ENCODE data around the gene RASSF8.
A peak's percentile ranks its signal among the peaks of the same experiment; 100 is the strongest.

RASSF8 gene

DNA sequence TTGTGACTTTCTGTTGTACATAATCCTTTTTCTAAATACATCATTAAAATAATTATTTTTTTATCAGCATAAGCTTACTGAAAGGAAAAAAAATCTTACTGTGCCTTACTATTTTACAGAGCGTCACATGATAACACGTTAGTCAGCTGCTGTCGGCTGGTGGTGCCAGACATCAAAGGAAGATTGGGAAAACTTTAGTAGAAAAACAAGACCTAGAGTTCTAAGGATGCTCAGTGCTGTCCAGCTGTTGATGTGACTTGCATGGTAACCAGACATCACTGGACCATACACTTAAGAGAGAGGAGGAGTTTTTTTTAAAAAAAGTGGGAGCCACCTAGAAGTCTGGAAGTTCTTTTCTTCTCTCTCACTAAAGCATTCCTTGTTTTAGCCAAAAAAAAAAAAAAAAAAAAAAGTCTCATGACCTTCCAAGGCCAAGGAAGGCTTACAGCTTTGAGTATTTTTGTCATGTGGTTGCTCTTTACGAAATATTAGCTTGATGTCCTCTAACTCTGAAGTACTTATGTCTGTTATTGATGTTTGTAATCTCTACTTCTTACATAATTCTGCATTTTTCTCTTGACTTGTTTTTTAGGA is 4.5 kb downstream of the RASSF8 start:
- DNase-seq (ENCODE audit: low read depth), result no peak

DNA sequence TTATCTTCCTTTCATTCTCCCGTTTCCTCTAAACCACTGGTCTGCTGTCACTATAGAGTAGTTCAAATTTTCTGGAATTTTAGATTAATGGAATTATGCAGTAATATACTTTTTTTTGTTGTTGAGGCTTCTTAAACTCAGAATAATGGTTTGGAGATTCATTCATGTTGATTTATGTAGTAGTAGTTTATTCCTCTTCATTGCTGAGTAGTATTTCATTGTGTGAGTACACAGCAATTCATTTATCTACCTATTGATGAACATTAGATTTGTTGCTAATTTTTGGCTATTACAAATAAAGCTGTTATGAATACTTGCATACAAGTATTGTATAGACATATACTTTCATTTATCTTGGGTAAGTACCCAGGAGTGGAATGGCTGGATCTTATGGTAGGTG is 7.2 kb downstream of the RASSF8 start:
- no peak for DNase-seq (ENCODE audit: low read depth)

DNA sequence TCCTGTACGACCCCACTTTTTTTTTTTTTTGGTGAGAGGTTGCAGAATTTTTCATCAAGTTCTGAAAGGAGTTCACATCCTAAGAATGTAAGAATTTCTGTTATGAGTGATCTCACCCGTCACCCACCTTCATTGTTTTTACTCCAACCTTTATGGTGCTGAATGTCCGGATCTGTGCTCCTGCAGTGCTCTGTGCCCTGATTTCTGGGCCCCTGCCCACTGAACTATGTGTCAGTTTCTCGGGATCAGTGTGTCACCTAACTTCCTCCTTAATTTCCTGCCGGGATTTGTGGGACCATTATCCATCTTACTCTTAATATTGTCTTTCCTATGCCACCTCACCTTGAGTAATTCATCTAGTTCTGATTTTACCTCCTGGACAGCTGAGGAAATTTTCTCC is 11.6 kb downstream of the RASSF8 start:
- no peak for DNase-seq (ENCODE audit: low read depth)

DNA sequence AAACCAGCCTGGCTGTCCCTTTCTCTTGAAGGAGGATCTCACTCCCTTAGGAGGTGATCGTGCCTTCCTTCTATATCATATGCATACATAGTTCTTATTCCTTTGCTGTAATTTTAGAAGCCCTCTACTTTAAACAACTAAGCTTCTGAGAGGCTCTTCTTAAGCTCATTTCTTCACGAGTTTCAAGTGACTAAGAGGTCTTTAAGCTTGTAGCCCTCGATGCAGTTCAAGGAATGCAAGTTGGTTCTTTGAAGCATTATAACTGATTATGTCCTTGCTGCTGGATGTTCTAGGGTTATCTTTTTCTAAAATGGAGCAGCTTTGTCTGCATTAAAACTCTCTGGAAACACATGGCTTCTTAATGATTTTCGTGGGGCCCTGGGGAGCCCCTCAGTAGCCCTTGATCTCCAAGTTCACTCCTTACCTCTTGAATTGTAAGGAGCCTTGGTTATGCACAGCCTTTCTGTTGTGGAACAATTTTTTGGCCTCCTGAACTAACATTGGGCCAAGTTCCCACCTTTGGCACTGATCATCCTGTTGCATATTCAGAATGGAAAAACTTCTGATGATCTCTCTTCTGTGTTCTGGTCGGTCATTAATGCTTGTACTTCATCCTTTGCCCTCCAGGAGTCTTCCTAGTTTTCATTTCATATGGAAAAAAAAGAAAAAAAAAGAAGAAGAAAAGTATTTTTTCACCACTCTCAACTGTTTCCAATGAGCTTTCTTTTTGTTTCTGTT is 12.6 kb downstream of the RASSF8 start:
- DNase-seq (ENCODE audit: low read depth), result no peak

DNA sequence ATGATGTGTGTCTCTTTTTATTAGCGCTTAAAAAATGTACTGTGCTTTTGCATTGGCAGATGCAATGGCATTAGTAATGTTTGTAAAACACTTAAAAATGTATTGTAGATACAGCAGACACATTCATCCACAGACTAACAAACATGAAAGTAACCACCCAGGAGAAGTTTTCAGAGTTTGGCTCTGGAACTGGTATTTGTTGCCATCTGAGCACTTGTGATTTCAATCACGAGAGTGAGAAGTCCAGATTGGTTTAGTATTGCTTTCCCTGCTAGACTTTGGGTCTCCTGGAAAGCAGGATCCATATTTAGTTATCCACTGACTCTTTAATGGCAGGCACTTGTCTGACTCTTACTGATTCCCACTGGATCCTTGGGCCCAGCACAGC is 13.2 kb downstream of the RASSF8 start:
- DNase-seq (ENCODE audit: low read depth), result no peak

DNA sequence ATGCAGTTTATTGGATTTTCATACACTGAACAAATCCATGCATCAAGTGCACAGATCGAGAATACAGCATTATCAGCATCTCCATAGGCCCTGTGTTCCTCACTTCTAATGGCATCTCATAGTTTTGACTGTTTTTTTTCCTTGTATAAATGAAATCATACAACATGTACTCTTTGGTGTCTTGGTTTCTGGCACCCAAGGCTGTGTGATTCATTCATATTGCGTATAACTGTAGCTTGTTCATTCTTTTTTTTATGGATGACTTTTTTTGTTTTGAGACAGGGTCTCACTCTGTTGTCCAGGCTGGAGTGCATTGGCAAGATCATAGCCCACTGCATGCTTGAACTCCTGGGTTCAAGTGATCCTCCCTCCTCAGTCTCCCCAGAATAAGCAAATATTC is 14.3 kb downstream of the RASSF8 start:
- DNase-seq (ENCODE audit: low read depth), result no peak

DNA sequence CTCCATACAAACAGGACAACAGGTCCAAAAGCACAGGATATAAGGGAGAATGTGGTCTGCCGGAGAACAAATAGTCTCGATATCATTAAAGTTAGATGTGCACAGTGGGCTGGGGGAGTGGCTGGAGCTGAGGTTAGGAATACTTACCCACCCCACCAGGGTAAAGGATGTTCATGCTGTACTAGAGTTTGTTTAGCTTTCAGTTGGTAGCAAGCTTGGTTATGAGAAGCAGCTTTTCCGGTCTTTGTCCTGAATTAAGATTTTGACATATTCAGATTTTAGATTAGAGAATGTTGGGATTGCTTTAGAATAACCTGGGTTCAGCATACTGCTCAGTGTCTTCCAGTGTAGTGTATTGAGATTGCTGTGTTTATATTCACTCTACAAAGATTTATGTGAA is 16.7 kb downstream of the RASSF8 start:
- no peak for DNase-seq (ENCODE audit: low read depth)

DNA sequence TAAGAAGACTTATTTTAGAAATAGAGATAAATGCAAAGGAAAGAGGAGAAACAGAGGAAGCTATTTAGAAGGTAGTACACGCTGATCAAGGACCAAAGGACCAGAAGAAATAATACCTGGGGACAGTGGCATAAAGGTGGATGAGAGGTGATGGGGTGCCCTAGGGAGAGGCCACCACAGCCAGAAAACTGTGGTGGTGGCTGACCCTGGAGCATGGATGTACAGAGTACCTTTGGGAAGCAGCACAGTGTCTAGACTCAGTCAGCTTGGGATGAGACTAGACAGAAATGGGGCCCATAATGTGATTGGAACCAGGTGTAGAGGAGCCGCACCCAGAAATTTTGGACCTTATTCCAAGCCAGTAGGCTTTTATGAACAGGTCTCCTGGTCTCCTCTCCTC is 17.2 kb downstream of the RASSF8 start:
- DNase-seq (ENCODE audit: low read depth), result no peak

DNA sequence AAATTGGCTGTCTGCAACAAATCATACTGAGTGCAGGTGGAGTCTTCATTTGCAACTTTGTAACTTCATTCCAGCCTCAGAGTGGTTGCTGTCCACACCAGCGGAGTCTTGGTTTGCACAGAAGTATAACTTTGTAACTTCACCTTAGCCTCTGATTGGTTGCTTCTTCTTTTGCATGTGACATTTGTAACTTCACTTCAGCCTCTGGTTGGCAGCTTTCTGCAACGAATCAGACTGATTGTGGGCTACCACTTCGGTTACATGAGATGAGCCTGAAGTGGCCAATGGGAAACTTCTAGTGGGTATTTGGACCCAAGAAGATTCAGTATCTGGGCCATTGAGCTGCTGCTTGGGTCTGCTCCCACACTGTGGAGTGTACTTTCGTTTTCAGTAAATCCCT is 17.8 kb downstream of the RASSF8 start:
- no peak for DNase-seq (ENCODE audit: low read depth)

DNA sequence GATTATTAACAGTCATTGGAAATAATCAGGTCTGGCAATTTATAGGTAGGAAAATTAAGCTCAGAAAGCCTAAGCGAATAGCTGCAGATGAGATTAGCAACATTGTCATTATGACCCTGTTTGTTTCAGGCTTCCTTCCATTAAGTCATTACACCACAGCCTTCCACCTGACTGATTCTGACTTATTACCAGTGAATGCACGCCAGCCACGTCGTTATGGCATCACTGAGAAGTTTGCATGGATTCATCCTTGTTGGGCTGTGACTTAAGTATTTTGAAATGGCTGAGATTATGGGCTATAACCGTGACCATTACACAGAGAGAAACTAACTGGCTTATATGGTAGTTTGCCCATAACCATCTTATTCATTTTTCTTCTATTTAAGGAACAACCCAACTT is 18.6 kb downstream of the RASSF8 start:
- peak; percentile 74 for DNase-seq (ENCODE audit: low read depth)

DNA sequence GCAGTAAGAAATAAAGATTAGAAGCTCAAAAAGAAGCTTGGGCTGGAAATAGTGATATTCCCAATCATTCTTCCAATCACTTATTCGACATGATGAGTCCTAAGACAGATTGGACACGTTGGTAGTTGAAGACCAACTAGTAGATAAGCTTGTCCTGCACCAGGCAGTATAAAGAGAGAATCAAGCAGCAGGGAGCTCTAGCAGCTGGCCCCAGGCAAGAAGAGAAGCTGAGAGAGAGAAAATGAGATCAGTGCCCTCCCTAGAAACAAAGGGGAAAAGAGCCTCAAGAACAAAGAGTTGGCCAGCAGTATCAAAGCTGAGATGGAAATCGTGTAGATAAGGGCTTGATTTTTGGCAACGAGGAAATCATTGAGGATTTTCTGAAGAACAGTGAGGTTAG is 20.6 kb downstream of the RASSF8 start:
- no peak for DNase-seq (ENCODE audit: low read depth)

DNA sequence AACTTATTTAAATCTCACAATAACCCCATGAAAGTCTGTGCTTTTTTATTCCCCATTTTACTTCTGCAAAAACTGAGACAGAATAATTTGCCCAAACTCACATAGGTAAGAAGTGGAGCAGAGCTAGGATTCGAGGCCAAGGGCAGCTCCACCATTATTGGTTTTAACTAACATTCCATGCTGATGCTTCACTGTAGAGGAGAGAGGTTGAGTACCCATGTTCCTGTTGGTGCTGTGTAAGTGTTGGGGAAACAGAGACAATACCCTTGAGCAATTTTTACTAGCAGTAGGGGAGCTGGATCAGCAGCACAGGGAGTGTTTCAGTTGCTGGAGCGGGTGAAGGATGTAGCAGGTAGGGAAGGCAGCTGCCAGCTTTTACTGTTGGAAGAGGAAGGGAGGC is 21.1 kb downstream of the RASSF8 start:
- DNase-seq (ENCODE audit: low read depth), result no peak

DNA sequence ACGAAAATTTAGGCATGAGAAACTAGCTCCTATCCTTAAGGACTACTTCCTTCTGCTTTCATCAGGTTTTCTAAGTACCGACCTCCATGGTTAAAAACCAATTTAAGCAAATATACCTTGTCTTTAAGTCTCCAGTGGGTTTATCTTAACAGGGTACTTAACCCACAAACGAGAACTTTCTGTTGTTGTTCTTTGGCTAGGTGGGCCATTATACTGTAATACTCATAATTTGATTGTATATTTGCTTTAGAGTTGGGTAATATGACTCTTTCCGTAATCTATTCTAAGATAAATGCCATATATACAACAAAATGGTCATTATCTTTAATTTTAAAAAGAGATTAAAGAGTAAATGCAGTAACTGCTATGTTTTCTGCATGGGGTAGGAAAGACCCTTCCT is 21.6 kb downstream of the RASSF8 start:
- no peak for DNase-seq (ENCODE audit: low read depth)

DNA sequence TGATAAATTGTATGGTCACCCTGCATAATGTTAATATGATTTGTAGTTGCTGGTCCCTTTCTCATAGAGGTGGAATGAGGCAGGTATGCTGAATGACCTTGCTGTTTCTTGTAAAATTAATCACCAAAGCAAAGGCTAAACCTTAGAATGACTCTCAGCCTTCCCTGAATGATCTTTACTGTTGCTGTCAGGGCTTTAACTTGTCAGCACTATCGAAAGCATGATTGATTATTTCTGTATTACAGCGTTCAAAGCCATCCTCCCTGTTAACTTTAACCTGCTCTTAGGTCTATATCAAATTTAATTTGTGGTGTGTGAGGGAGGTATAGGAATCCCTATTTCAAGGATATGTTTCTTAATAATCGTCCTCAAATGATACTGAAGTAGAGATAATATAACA is 23.1 kb downstream of the RASSF8 start:
- no peak for DNase-seq (ENCODE audit: low read depth)

DNA sequence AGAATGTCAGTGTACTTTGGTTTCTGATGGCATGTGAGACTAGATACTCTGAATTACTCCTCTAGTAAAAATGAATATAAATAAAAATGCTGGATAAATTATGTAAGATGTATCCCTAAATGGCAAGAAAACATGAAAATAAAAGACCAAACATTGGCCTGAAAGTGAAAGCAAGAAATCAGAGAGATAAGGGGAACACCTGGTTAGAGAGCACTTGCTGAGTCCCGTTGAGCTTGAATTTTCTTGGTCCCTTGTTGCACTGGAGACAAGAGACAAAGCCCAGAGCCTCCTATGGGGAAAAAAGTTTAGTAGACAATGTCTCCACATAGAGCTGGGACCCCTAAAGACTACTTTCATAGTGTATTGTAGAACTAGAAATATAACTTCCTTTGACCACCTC is 23.9 kb downstream of the RASSF8 start:
- no peak for DNase-seq (ENCODE audit: low read depth)

DNA sequence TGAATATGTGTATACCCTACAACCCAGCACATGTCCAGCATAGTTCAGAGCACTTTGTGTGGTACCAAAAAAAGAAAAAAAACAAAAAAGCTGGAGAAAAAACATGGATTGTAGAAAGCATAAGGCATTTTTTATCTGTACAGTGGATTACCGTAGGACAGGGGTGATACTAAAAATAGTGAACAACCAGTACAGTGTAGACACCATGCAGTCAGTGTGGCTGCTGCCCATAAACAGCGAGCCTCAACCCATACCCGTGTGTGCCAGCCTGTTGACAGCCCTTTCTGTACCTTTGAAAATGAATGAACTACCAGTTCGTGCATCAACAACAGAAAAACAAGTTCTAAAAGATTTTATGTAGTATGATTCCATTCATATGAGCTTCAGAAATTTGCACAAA is 25.1 kb downstream of the RASSF8 start:
- DNase-seq (ENCODE audit: low read depth), result no peak

DNA sequence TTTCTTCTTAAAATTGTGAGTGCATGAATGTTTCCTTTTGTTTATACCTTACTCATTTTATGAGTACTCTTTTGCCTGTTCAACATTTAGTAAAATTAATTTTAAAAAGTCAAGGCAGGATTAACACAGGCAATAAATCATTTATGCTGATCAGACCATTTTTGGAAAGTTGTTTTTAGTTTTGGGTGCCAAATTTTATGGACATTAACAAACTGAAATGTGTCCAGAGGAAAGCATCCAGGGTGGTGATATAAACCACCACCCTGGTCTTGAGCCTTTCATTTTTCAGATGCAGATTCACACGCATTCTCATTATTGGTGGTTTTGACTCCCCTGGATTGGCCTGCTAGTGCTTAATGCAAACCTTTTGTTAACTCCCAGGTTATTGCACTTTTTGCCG is 26.3 kb downstream of the RASSF8 start:
- DNase-seq (ENCODE audit: low read depth), result no peak

DNA sequence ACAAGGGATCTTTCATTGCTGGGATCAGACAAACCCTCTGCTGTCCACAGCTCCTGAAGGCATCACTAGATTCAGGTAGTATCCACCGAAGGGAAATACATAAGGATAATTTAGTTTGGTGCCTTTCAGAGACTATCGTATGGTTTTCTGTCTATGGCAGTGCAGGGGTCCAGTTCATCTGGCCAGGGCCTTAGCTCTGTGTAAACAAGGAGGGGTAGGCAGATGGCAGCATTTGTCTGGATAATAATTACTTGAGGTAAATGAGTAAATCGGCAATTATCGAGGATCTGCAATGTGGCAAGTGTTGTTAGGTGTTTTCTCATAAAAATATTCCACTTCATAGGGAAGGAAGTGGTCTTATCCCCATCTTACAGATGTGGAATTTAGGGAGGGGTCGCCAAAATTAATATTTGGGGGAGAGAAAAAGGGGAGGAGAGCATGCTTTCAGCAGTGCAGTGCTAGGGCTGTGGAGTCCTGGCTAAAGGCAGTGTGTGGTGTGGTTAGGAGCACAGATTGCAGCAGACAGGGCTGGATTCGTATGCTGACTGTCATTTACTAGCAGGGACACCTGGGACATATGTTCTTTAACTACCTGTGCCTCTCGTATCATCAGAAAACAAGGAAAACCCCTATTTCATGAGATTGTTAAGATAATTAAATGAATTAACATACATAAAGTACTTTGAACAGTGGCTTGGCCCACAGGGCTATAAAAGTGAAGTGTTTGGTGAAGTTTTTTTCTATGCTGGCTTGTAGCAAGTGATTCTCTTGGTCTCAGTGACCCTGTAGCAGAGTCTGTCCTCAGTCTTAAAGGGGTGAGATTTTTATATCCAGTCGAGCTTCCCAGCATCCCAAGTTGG is 27.1 kb downstream of the RASSF8 start:
- no peak for DNase-seq (ENCODE audit: low read depth)

DNA sequence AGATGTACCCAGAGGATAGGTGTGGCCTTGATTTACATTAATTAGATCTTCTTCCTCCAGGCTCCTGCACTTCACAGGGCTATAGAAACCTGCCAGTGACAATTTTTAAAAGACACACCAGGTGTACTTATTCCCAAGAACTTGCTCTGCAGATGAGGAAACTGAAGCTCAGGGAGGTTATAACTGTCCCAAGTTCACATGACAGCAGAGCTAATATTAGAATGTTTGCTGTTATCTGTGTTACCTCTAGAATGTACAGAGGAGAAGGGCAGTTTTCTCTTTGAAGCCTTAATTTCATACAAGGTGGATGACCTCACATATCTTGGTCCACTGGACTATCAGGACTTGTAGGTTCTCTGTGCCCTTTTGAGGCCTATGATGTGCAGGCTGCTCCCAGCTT is 27.7 kb downstream of the RASSF8 start:
- no peak for DNase-seq (ENCODE audit: low read depth)

DNA sequence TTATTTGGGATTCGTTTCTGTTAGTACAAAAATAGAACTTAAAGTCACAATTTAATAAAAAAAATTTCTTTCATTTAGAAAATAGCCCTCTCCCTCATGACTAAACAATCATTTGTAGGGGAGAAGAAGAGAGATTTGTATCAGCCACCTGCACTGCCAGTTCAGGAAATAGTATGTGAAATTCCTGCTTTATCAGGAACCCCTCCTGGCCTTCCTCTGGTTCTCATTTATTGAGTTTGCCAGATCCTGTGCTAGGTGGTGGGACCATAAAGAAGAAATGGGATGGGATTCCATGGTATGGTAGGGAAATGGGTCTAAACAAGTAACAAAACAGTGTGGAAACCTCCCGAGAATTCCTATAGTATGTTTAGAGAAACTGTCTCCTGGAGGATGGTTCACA is 30.0 kb downstream of the RASSF8 start:
- no peak for DNase-seq (ENCODE audit: low read depth)

DNA sequence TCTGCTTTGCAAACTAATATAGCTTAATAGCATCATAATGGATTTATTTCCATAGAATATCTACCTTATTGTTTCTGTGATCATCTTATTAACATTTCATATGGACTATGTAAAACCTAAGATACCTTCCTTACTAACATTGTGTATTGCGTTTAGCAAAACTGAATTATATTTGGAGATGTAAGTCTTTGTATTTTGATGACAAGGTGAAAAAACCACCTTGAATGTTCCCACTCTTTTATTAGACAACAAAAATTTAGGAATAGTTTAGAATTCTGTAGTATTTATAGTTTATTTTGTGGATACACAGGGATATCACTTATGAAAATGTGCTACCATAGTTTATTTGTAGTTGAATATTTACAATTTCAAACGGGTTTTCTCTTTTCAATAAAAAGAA is 32.0 kb downstream of the RASSF8 start:
- no peak for DNase-seq (ENCODE audit: low read depth)

DNA sequence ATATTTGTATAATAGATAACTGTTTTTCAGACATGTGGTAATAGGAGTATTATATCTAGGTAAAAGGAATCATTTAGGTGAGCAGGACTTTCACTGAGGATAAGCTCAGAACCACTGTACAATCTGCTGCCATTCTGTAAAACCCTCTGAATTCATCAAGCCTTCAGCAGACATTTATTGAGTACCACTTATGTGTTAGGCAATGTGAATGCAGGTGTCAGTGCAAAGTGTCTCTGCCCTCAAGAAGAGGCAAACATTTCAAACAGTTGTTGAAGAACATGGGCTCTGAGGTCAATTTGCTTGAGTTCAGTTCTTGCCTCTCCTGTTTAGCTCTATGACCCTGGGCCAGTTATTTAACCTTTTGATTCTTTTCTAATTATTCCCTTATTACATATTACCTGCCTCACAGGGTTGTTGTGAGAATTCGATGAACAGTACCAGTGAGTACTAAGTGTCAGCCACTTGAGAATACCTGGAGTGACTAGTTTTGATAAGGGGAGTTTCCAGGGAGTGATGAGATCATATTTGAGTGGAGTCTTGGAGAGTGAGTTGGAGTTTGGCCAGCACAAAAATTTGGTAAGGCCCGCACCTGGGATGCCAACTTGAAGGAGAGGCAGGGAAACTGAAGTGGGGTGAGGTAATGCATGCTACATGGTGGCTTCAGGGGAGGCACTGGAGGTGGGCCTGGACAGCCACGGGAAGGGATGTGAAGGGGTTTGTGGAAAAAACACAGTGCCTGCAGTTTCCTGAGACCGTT is 33.7 kb downstream of the RASSF8 start:
- no peak for DNase-seq (ENCODE audit: low read depth)
